Superior temporal gyrus (tissue), 1 donor: Measurements from ENCODE around the gene HDAC5.

Experiments used
- DNase-seq: peaks from one replicate; pipeline ENCODE4 v3.0.0-alpha.2; 2016; ENCODE audit errors: extremely low spot score

The HDAC5 gene

DNA sequence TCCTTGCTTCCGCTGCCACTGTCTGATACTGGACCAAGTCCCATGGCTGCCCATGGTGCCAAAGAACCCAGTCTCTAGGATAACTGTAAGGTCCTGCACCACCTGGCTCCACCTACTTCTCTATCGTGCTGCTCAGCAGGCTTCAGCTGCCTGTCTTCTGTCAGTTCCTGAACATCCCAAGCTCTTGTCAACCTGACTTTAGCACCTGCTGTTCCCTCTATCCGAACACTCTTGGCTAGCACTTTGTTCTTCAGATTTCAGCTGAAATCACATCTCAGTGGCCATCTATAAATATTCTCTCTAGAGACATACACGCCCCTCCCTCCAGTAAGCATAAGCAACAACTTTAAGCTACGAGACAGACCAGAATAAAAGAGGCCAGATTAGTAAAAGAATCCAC, 93.7 kb downstream of the HDAC5 start:
- no peak for DNase-seq
